Measurements from ENCODE around the gene COBL.
A peak's percentile ranks its signal among the peaks of the same experiment; 100 is the strongest.

COBL gene

GRCh38 chr7:51340936-51341335, 24.3 kb upstream of the COBL start:
- Mint-ChIP-seq H3K27me3 (no peaks in the 10 kb centered on the region), H3K4me1 (ENCODE audit: low read depth) (no peaks in the 10 kb centered on the region), H3K36me3 (ENCODE audit: low read depth) (no peaks in the 10 kb centered on the region), H3K27ac (no peak overlapping the region), H3K9me3 (no peaks in the 10 kb centered on the region), H3K4me3 (no peak overlapping the region)

GRCh38 chr7:51340029-51340838, 23.6 kb upstream of the COBL start:
- no peak overlapping the region for H3K4me3 Mint-ChIP-seq
- no peaks in the 10 kb centered on the region for H3K4me1 Mint-ChIP-seq (ENCODE audit: low read depth)

GRCh38 chr7:51335057-51335456, 18.4 kb upstream of the COBL start:
- no peaks in the 10 kb centered on the region for H3K36me3 Mint-ChIP-seq (ENCODE audit: low read depth)
- H3K27ac Mint-ChIP-seq: no peak overlapping the region
- H3K27me3 Mint-ChIP-seq: peaks cover 4% of the 10 kb centered on the region
- H3K9me3 Mint-ChIP-seq: no peaks in the 10 kb centered on the region
- no peaks in the 10 kb centered on the region for H3K4me1 Mint-ChIP-seq (ENCODE audit: low read depth)
- no peak overlapping the region for H3K4me3 Mint-ChIP-seq

More at GRCh38 chr7:51340029-51340838, 23.6 kb upstream of the COBL start:
- no peaks in the 10 kb centered on the region for H3K9me3 Mint-ChIP-seq
- H3K27me3 Mint-ChIP-seq: no peaks in the 10 kb centered on the region
- H3K27ac Mint-ChIP-seq: no peak overlapping the region
- H3K36me3 Mint-ChIP-seq (ENCODE audit: low read depth): no peaks in the 10 kb centered on the region

- Mint-ChIP-seq H3K4me3 (no peak overlapping the region), H3K36me3 (ENCODE audit: low read depth) (no peaks in the 10 kb centered on the region), H3K27me3 (peaks cover 4% of the 10 kb centered on the region), H3K4me1 (ENCODE audit: low read depth) (no peaks in the 10 kb centered on the region), H3K9me3 (no peaks in the 10 kb centered on the region), H3K27ac (no peak overlapping the region)
These were observed 13.2 kb upstream of the COBL start for GRCh38 chr7:51329696-51330263.

- Mint-ChIP-seq H3K4me3 (no peak overlapping the region), H3K27me3 (peaks cover 4% of the 10 kb centered on the region), H3K27ac (no peak overlapping the region), H3K9me3 (no peaks in the 10 kb centered on the region), H3K36me3 (ENCODE audit: low read depth) (no peaks in the 10 kb centered on the region), H3K4me1 (ENCODE audit: low read depth) (no peaks in the 10 kb centered on the region)
These were observed 11.8 kb upstream of the COBL start for GRCh38 chr7:51328351-51328801.

GRCh38 chr7:51327287-51327717, 10.7 kb upstream of the COBL start:
- Mint-ChIP-seq H3K4me1 (ENCODE audit: low read depth) (no peaks in the 10 kb centered on the region), H3K36me3 (ENCODE audit: low read depth) (no peaks in the 10 kb centered on the region), H3K4me3 (no peak overlapping the region)

GRCh38 chr7:51326656-51327286, 10.2 kb upstream of the COBL start:
- H3K4me3 Mint-ChIP-seq: no peak overlapping the region
- H3K27me3 Mint-ChIP-seq: no peaks in the 10 kb centered on the region
- no peaks in the 10 kb centered on the region for H3K36me3 Mint-ChIP-seq (ENCODE audit: low read depth)
- H3K27ac Mint-ChIP-seq: no peak overlapping the region
- H3K9me3 Mint-ChIP-seq: no peaks in the 10 kb centered on the region
- H3K4me1 Mint-ChIP-seq (ENCODE audit: low read depth): no peaks in the 10 kb centered on the region

More at GRCh38 chr7:51327287-51327717, 10.7 kb upstream of the COBL start:
- Mint-ChIP-seq H3K9me3 (no peaks in the 10 kb centered on the region), H3K27me3 (no peaks in the 10 kb centered on the region), H3K27ac (no peak overlapping the region)

- Mint-ChIP-seq H3K27me3 (no peaks in the 10 kb centered on the region), H3K4me3 (no peak overlapping the region), H3K27ac (no peak overlapping the region), H3K4me1 (ENCODE audit: low read depth) (no peaks in the 10 kb centered on the region), H3K36me3 (ENCODE audit: low read depth) (no peaks in the 10 kb centered on the region), H3K9me3 (no peaks in the 10 kb centered on the region)
These were observed 9.3 kb upstream of the COBL start for GRCh38 chr7:51325908-51326307.

- H3K27ac Mint-ChIP-seq: no peak overlapping the region
- H3K9me3 Mint-ChIP-seq: no peaks in the 10 kb centered on the region
- H3K27me3 Mint-ChIP-seq: no peaks in the 10 kb centered on the region
- H3K36me3 Mint-ChIP-seq (ENCODE audit: low read depth): no peaks in the 10 kb centered on the region
- H3K4me1 Mint-ChIP-seq (ENCODE audit: low read depth): no peaks in the 10 kb centered on the region
- no peak overlapping the region for H3K4me3 Mint-ChIP-seq
These were observed 8.7 kb upstream of the COBL start for GRCh38 chr7:51325261-51325676.

GRCh38 chr7:51324206-51324898, 7.7 kb upstream of the COBL start:
- H3K4me1 Mint-ChIP-seq (ENCODE audit: low read depth): no peaks in the 10 kb centered on the region
- H3K36me3 Mint-ChIP-seq (ENCODE audit: low read depth): no peaks in the 10 kb centered on the region
- no peak overlapping the region for H3K4me3 Mint-ChIP-seq
- H3K27ac Mint-ChIP-seq: no peak overlapping the region
- H3K9me3 Mint-ChIP-seq: no peaks in the 10 kb centered on the region
- no peaks in the 10 kb centered on the region for H3K27me3 Mint-ChIP-seq

- no peak overlapping the region for H3K27ac Mint-ChIP-seq
- H3K36me3 Mint-ChIP-seq (ENCODE audit: low read depth): no peaks in the 10 kb centered on the region
- H3K4me1 Mint-ChIP-seq (ENCODE audit: low read depth): peaks cover 6% of the 10 kb centered on the region
- H3K9me3 Mint-ChIP-seq: no peaks in the 10 kb centered on the region
- peaks cover 17% of the 10 kb centered on the region for H3K27me3 Mint-ChIP-seq
- no peak overlapping the region for H3K4me3 Mint-ChIP-seq
These were observed 5.4 kb upstream of the COBL start for GRCh38 chr7:51321961-51322515.

GRCh38 chr7:51318886-51319579, 2.4 kb upstream of the COBL start:
- Mint-ChIP-seq H3K27me3 (peaks cover 37% of the 10 kb centered on the region), H3K9me3 (no peaks in the 10 kb centered on the region), H3K36me3 (ENCODE audit: low read depth) (no peaks in the 10 kb centered on the region), H3K27ac (no peak overlapping the region), H3K4me3 (no peak overlapping the region), H3K4me1 (ENCODE audit: low read depth) (peaks cover 9% of the 10 kb centered on the region)

- Mint-ChIP-seq H3K4me3 (no peak overlapping the region), H3K27ac (no peak overlapping the region), H3K27me3 (peaks cover 42% of the 10 kb centered on the region)
These were observed 1.4 kb upstream of the COBL start for GRCh38 chr7:51318001-51318400.

GRCh38 chr7:51317582-51317910, 937 bp upstream of the COBL start:
- no peaks in the 10 kb centered on the region for H3K9me3 Mint-ChIP-seq
- H3K4me3 Mint-ChIP-seq: peak overlapping the region; percentile 55
- peaks cover 42% of the 10 kb centered on the region for H3K27me3 Mint-ChIP-seq

More at GRCh38 chr7:51318001-51318400, 1.4 kb upstream of the COBL start:
- H3K36me3 Mint-ChIP-seq (ENCODE audit: low read depth): no peaks in the 10 kb centered on the region
- H3K4me1 Mint-ChIP-seq (ENCODE audit: low read depth): peaks cover 9% of the 10 kb centered on the region
- H3K9me3 Mint-ChIP-seq: no peaks in the 10 kb centered on the region

More at GRCh38 chr7:51317582-51317910, 937 bp upstream of the COBL start:
- no peaks in the 10 kb centered on the region for H3K36me3 Mint-ChIP-seq (ENCODE audit: low read depth)
- peaks cover 9% of the 10 kb centered on the region for H3K4me1 Mint-ChIP-seq (ENCODE audit: low read depth)
- no peak overlapping the region for H3K27ac Mint-ChIP-seq

Measured in stimulated activated naive CD8-positive, alpha-beta T cell treated with anti-CD3 and anti-CD28 coated beads, Interleukin-15, Interleukin-2, amounts not matched to agents 100 ng/mL and 50 ng/mL, for 24 hours (primary cell).